ENCODE data around the gene CHST8.
"Not testable (repeated sequence)": the region's sequence is repeated elsewhere in the genome, so short reads cannot be mapped to it uniquely, and the experiment has no call there.

CHST8 gene

DNA sequence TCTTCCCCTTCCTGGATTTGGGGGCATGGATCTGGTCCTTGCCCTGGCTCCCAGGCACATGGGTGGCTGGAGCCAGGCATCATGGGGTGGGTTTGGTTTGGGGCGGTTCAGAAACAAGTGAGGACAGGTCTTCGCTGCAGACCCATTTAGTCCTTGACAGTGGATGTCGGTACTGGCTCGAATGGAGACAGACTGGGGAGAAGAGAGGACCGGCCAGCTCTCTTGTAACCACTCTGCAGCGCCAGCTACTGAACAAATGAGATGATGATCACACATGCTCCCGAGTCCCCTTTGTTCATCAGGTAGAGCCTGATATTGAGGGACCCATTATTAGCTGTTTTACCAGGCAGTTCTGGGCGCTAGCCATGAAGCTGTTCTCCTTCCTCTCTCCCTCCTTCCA is 64.5 kb downstream of the CHST8 start:
- H3K27ac Mint-ChIP-seq = no peak overlapping the region
- no peak for DNase-seq (ENCODE audit: low spot score in 2 of 2)
- ATAC-seq = no peak
- no peaks in the 10 kb centered on the region for H3K9me3 Mint-ChIP-seq
- H3K4me1 Mint-ChIP-seq = no peaks in the 10 kb centered on the region
- no peak overlapping the region for H3K4me3 Mint-ChIP-seq
- no peaks in the 10 kb centered on the region for H3K36me3 Mint-ChIP-seq

DNA sequence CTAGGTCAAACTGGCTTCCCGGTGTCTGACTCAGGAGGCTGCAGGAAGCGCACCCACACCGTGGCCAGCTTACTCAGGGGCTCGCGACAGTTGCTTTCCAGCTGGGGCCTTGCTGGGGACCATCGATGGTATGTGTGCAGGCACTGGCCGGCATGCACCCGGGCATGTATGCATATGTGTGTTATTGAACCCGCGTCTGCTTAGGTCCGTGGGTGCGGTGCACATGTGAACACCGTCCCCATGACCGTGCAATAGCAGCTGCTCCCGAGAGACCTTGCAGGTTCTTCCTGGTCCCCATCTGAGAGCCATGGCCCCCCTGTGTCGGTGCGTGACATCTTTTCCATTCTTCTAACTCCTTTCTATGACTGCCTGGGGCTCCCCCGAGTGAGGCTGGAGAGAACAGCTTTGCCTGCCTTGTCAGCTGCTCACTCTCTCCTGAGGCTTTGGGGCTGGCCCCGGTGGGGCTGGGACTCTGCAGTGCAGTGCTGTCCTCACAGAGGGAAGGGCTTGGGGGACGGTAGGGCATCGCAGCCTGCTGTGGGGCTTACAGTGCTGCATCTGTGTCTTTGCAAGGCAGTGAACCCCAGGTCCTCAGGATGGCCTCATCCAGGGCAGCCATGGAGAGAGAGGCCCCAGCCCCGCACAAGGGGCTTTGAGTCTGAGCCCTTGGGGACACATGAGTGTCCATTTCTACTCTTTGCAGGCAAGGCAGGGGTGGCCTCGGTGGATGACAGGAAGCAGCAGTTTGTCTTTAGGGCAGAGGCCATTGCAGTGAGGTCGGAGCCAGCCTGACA is 65.1 kb downstream of the CHST8 start:
- no peak overlapping the region for H3K4me3 Mint-ChIP-seq
- no peaks in the 10 kb centered on the region for H3K9me3 Mint-ChIP-seq
- ATAC-seq = no peak
- H3K27ac Mint-ChIP-seq = no peak overlapping the region
- no peak for DNase-seq (ENCODE audit: low spot score in 2 of 2)
- no peaks in the 10 kb centered on the region for H3K4me1 Mint-ChIP-seq
- no peaks in the 10 kb centered on the region for H3K36me3 Mint-ChIP-seq

DNA sequence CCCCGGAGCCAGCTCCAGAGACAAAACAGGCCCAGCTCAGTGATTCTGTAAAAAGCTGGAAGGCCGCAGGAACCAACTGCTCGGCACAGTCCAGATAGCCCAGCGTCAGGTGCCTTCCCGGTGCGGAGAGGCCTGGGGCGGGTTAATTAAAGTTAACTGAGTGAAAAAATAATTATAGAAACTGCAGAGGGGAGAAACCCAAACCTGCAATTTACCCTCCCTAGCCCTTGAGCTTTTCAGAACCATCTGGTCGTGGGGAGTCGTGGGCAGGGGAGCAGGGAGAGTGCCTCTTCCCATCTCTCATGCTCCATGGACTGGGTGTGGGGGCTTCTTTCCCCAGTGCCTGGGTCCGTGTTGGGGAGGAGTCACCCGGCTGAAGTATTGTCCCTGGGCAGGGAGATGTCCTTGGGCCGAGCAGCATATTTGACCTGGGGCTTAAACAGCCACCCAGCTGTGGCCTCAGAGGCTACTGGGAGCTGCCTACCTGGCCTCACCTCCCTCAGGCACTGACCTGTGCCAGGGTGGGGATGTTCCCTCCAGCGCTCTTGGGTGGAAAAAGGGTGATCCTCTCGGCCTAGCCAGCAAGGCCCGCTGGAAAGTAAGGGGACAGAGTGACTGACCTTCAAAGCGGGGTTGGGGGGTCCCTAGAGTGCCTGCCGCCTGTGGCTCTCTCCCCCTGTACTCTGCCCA is 65.9 kb downstream of the CHST8 start:
- Mint-ChIP-seq H3K4me3 (no peak overlapping the region), H3K27ac (no peak overlapping the region), H3K36me3 (no peaks in the 10 kb centered on the region), H3K4me1 (no peaks in the 10 kb centered on the region), H3K9me3 (no peaks in the 10 kb centered on the region)
- no peak for ATAC-seq
- no peak for DNase-seq (ENCODE audit: low spot score in 2 of 2)

- ATAC-seq = no peak
- Mint-ChIP-seq H3K36me3 (no peaks in the 10 kb centered on the region), H3K4me3 (no peak overlapping the region), H3K27ac (no peak overlapping the region), H3K4me1 (no peaks in the 10 kb centered on the region), H3K9me3 (no peaks in the 10 kb centered on the region)
- DNase-seq (ENCODE audit: low spot score in 2 of 2) = no peak
These were observed 66.6 kb downstream of the CHST8 start for GRCh38 chr19:33688171-33688992.

DNA sequence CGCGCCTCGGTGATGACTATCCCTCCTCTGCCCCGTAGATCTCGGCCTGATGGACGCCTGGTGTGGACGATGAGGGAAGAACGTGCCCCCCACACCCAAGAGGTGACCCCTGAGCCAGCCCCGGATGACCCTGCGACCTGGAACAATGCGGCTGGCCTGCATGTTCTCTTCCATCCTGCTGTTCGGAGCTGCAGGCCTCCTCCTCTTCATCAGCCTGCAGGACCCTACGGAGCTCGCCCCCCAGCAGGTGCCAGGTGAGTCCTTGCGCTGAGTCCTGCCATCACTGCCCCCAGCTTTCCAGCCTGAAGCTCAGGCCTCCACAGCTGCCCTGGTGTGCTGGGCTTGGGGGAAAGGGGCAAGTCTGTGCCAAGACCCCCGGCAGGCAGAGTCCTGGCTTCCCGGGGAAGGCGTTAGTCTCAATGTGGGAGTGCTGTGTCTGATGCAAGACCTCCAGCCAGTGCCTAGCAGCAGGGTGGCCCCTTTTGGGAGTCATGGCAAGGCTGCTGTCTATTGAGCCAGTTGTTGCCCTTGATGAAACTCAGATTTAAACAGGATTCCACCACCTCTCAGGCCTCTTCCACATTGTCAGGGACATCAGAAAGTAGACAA is 67.5 kb downstream of the CHST8 start:
- no peak overlapping the region for H3K4me3 Mint-ChIP-seq
- no peaks in the 10 kb centered on the region for H3K9me3 Mint-ChIP-seq
- no peaks in the 10 kb centered on the region for H3K36me3 Mint-ChIP-seq
- DNase-seq (ENCODE audit: low spot score in 2 of 2) (no peak), ATAC-seq (no peak)
- no peak overlapping the region for H3K27ac Mint-ChIP-seq
- H3K4me1 Mint-ChIP-seq = no peaks in the 10 kb centered on the region

GRCh38 chr19:33689868-33690267 is 68.1 kb downstream of the CHST8 start:
- Mint-ChIP-seq H3K4me3 (no peak overlapping the region), H3K4me1 (no peaks in the 10 kb centered on the region), H3K9me3 (no peaks in the 10 kb centered on the region), H3K27ac (no peak overlapping the region), H3K36me3 (no peaks in the 10 kb centered on the region)
- DNase-seq (ENCODE audit: low spot score in 2 of 2) (no peak), ATAC-seq (no peak)

DNA sequence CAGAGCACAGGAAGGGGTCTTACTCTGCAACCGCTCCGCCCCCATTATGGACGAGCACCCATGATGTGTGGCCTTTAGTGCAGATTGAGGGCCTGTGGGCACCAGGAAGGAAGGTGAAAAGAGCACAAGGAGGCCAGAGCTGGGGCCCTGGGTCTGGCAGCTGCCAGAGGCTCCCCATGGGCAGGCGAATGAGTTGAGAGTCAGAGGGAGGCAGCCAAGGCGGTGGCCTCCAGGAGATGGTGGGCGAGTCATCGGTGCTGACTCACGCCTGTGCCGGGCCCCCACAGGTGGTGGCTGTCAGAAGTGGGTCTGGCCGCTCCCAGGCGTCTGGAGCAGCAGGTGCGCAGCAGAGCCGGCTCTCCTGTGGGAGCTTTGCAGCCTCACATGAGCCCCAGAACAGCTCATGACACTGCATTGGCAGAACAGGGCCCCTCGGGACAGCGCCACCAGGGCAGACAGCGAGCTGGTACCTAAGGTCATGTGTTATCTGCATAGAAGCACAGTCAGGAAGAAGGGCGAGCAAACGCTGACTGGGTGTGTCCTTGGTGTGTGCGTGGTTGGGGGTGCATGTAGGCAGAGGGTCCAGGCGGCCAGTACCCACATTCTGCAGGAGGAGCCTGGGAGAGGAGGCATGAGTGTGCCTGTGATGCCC is 68.8 kb downstream of the CHST8 start:
- H3K9me3 Mint-ChIP-seq = no peaks in the 10 kb centered on the region
- H3K4me1 Mint-ChIP-seq = no peaks in the 10 kb centered on the region
- H3K36me3 Mint-ChIP-seq = no peaks in the 10 kb centered on the region
- no peak overlapping the region for H3K4me3 Mint-ChIP-seq
- peak; percentile 22 for ATAC-seq
- no peak for DNase-seq (ENCODE audit: low spot score in 2 of 2)
- H3K27ac Mint-ChIP-seq = no peak overlapping the region

- H3K4me1 Mint-ChIP-seq = no peaks in the 10 kb centered on the region
- H3K4me3 Mint-ChIP-seq = no peak overlapping the region
- no peak overlapping the region for H3K27ac Mint-ChIP-seq
- no peaks in the 10 kb centered on the region for H3K9me3 Mint-ChIP-seq
- no peak for DNase-seq (ENCODE audit: low spot score in 2 of 2)
- H3K36me3 Mint-ChIP-seq = no peaks in the 10 kb centered on the region
- no peak for ATAC-seq
These were observed 69.3 kb downstream of the CHST8 start for GRCh38 chr19:33691030-33691427.

GRCh38 chr19:33691736-33692135 is 70.0 kb downstream of the CHST8 start:
- Mint-ChIP-seq H3K36me3 (no peaks in the 10 kb centered on the region), H3K27ac (no peak overlapping the region), H3K4me3 (no peak overlapping the region), H3K4me1 (no peaks in the 10 kb centered on the region), H3K9me3 (no peaks in the 10 kb centered on the region)
- no peak for ATAC-seq
- DNase-seq (ENCODE audit: low spot score in 2 of 2) = no peak

DNA sequence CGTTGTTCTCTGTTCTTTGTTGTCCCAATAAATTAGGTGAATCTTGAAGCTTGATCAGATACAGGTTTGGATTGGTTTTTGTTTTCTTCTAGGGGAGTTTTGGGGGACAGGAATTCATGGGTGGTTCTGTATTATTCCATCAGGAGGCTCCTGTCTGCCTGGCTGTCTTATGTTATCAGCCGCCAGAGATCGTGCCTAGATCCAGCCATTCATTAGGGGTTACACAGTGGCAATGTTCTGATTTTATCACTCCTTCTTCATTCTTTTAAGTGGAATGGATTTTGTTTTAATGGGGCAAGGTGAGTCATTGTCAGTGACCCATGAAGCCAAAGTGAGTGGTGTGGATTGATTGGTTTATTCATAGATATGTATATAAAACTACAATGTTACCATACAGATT is 71.9 kb downstream of the CHST8 start:
- no peaks in the 10 kb centered on the region for H3K4me1 Mint-ChIP-seq
- DNase-seq (ENCODE audit: low spot score in 2 of 2) (no peak), ATAC-seq (no peak)
- H3K9me3 Mint-ChIP-seq = no peaks in the 10 kb centered on the region
- no peak overlapping the region for H3K27ac Mint-ChIP-seq
- H3K36me3 Mint-ChIP-seq = no peaks in the 10 kb centered on the region
- H3K4me3 Mint-ChIP-seq = no peak overlapping the region

- not testable (repeated sequence) for DNase-seq (ENCODE audit: low spot score in 2 of 2); H3K9me3 Mint-ChIP-seq; H3K27ac Mint-ChIP-seq; H3K4me1 Mint-ChIP-seq; ATAC-seq; H3K4me3 Mint-ChIP-seq; H3K36me3 Mint-ChIP-seq
These were observed 73.8 kb downstream of the CHST8 start for GRCh38 chr19:33695547-33695946.

DNA sequence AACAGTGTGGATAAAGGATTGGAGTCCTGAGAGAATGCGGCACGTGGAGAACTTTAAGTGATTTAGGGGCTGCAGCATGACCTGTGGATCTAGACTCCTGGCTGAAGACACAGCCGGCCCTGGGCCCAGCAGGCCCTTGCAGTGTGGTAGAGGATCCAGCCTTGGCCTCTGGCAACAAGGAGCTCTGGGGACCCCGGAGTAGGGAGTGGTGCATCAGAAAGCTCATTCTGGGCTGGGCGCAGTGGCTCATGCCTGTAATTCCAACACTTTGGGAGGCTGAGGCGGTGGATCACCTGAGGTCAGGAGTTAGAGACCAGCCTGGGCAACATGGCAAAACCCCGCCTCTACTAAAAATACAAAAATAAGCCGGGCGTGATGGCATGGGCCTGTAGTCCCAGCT is 76.0 kb downstream of the CHST8 start:
- ATAC-seq (no peak), DNase-seq (ENCODE audit: low spot score in 2 of 2) (no peak)
- Mint-ChIP-seq H3K36me3 (no peaks in the 10 kb centered on the region), H3K4me1 (no peaks in the 10 kb centered on the region), H3K9me3 (no peaks in the 10 kb centered on the region), H3K4me3 (no peak overlapping the region), H3K27ac (no peak overlapping the region)

DNA sequence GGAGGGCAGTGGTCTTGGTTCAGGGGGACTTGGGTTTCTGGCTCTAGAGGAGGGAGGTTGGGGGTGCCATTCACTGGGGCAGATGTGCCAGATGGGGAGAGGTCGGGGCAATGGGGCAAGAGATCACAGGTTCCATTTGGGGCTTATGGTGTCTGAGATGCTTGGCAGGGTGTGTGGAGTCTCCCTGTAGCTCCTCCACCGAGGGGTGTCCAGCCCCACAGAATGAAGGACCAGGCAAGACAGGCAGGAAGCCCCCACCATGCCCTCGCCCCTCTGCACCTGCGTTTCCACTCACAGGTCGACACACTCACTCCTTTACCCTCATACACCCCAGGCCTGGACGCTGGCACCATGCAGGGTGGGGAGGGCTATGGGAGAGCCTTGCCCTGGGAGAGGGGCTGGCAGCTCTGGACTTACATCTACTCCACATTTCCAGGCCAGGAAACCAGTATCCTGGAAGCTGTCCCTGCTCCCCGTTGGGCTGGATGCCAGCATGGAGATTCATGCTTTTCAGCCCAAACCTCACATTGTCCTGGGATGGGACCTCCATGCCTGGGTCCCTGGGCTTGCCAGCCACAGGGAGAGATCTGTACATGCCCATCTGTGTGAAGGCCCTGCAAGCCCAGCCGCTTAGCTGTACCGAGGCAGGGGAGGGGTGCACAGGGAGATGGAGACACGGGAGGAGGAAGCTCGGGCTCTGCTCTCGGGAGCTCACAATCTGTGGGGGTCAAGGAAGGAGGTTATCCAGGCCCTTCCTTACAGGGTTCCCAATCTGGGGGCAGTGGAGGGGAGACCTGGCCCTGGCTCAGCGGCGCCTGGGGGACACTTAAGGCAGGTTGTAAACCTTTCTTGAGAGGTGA is 77.1 kb downstream of the CHST8 start:
- Mint-ChIP-seq H3K4me1 (no peaks in the 10 kb centered on the region), H3K4me3 (no peak overlapping the region), H3K9me3 (no peaks in the 10 kb centered on the region), H3K36me3 (no peaks in the 10 kb centered on the region), H3K27ac (no peak overlapping the region)
- ATAC-seq = peak; percentile 19
- no peak for DNase-seq (ENCODE audit: low spot score in 2 of 2)

- ATAC-seq = no peak
- no peaks in the 10 kb centered on the region for H3K9me3 Mint-ChIP-seq
These were observed 78.1 kb downstream of the CHST8 start for GRCh38 chr19:33699754-33700407.

More at GRCh38 chr19:33699754-33700407, 78.1 kb downstream of the CHST8 start:
- no peak overlapping the region for H3K27ac Mint-ChIP-seq
- H3K4me3 Mint-ChIP-seq = no peak overlapping the region
- no peaks in the 10 kb centered on the region for H3K4me1 Mint-ChIP-seq
- no peak for DNase-seq (ENCODE audit: low spot score in 2 of 2)
- no peaks in the 10 kb centered on the region for H3K36me3 Mint-ChIP-seq

All from stimulated activated effector memory CD8-positive, alpha-beta T cell treated with anti-CD3 and anti-CD28 coated beads, Interleukin-12 subunit alpha, Interleukin-12 subunit beta, amount 100 ng/mL, for 72 hours (primary cell).